SK-N-MC (cell line): Measurements from ENCODE around the gene RHOXF1.

Source experiments
- EZH2 ChIP-seq: fragments of 200-600 bp; sonication (generic); IDR thresholded peaks from one replicate; pipeline ENCODE4 v1.6.1; 2017; ENCODE audit warnings: antibody characterized with exemption
- FOXP2 ChIP-seq: optimal IDR thresholded peaks from 2 replicates; pipeline ENCODE3; 2011; ENCODE audit warnings: mild to moderate bottlenecking, moderate library complexity; ENCODE audit not compliant: insufficient read depth; ENCODE audit errors: extremely low read length, control extremely low read depth
- POLR2AphosphoS5 ChIP-seq: IDR thresholded peaks from 2 replicates; pipeline ENCODE4 v1.6.1; 2012; ENCODE audit warnings: mild to moderate bottlenecking, low read depth, low read length, borderline replicate concordance

- TF ChIP-seq POLR2AphosphoS5 (no peak), EZH2 (no peak), FOXP2 (no peak)
Observed at GRCh38 chrX:120125444-120125843, 9.7 kb upstream of the RHOXF1 start.
